Right atrium auricular region (tissue), 2 donors: ENCODE data around the gene RNF126. TPM values are rescaled to one million over a fixed set of nuclear protein-coding genes. Genes with fewer than 3 reads are reported as not detected.

Source experiments
- DNase-seq: peaks from one replicate; pipeline ENCODE4 v3.0.0-alpha.2; 2019; ENCODE audit warnings: low spot score
- H3K27ac ChIP-seq, 2 donors: fragments of 200-600 bp; sonication (generic); 1 replicate in 1 of 2; 2 replicates in 1 of 2; pipeline ENCODE4 v1.5.1; 2016 to 2019
- H3K27me3 ChIP-seq, 2 donors: fragments of 200-600 bp; sonication (generic); one replicate each; pipeline versions ENCODE4 v1.5.1 to v1.6.0; 2017 to 2019
- H3K36me3 ChIP-seq: fragments of 200-600 bp; sonication (generic); one replicate; pipeline ENCODE4 v1.5.1; 2016
- H3K4me1 ChIP-seq, 2 donors: fragments of 200-600 bp; sonication (generic); one replicate each; pipeline versions ENCODE4 v1.5.1 to v1.6.0; 2017 to 2019
- H3K4me3 ChIP-seq, 2 donors: fragments of 200-600 bp; sonication (generic); 1 replicate in 1 of 2; 2 replicates in 1 of 2; pipeline ENCODE4 v1.5.1; 2017 to 2019; ENCODE audit warnings: mild to moderate bottlenecking in 1 of 2, moderate library complexity in 1 of 2
- H3K9me3 ChIP-seq, 2 donors: fragments of 200-600 bp; sonication (generic); one replicate each; pipeline ENCODE4 v1.5.1; 2019
- CTCF ChIP-seq, 2 donors: fragments of 200-600 bp; sonication (generic); IDR thresholded peaks; one replicate each; pipeline ENCODE4 v1.5.1; 2019; ENCODE audit warnings: antibody characterized with exemption in 2 of 2
- total RNA-seq, 2 donors: library from RNA; depleted of rRNA; stranded (reverse); fragments of >200 nt; gene quantifications; one replicate each; pipeline ENCODE4 v1.1.0, GENCODE V29; 2016

RNF126 gene
- total RNA-seq, 2 donors from 2014 or later: 53.3 to 68.5 TPM

- DNase-seq: no peak
Measured at GRCh38 chr19:648904-649801, 13.9 kb downstream of the RNF126 start.

GRCh38 chr19:648305-648704 lies 14.7 kb downstream of the RNF126 start:
- DNase-seq: no peak
- Histone ChIP-seq H3K27ac (no peak overlapping the region), H3K36me3 (peaks cover 65% of the 10 kb centered on the region)

More at GRCh38 chr19:648904-649801, 13.9 kb downstream of the RNF126 start:
- no peaks in the 10 kb centered on the region for H3K27me3 ChIP-seq
- no peak overlapping the region for H3K27ac ChIP-seq
- H3K4me3 ChIP-seq: no peak overlapping the region
- peaks cover 71% of the 10 kb centered on the region for H3K36me3 ChIP-seq
- TF ChIP-seq CTCF (IDR thresholded peaks at IDR 0.05): no peak
- H3K9me3 ChIP-seq: no peaks in the 10 kb centered on the region
- no peaks in the 10 kb centered on the region for H3K4me1 ChIP-seq

GRCh38 chr19:647566-648284 lies 15.3 kb downstream of the RNF126 start:
- peaks cover 62% of the 10 kb centered on the region for H3K36me3 ChIP-seq
- H3K27ac ChIP-seq: no peak overlapping the region
- no peak for DNase-seq
- H3K9me3 ChIP-seq: no peaks in the 10 kb centered on the region
- no peak overlapping the region for H3K4me3 ChIP-seq
- no peaks in the 10 kb centered on the region for H3K4me1 ChIP-seq
- H3K27me3 ChIP-seq: no peaks in the 10 kb centered on the region
- TF ChIP-seq CTCF (IDR thresholded peaks at IDR 0.05): no peak

More at GRCh38 chr19:648305-648704, 14.7 kb downstream of the RNF126 start:
- Histone ChIP-seq H3K4me3 (no peak overlapping the region), H3K4me1 (no peaks in the 10 kb centered on the region), H3K9me3 (no peaks in the 10 kb centered on the region), H3K27me3 (no peaks in the 10 kb centered on the region)
- TF ChIP-seq CTCF (IDR thresholded peaks at IDR 0.05): no peak

- no peak for TF ChIP-seq CTCF (IDR thresholded peaks at IDR 0.05)
- no peak for DNase-seq
- Histone ChIP-seq H3K9me3 (no peaks in the 10 kb centered on the region), H3K4me3 (no peak overlapping the region), H3K4me1 (no peaks in the 10 kb centered on the region), H3K27me3 (no peaks in the 10 kb centered on the region), H3K27ac (no peak overlapping the region), H3K36me3 (peaks cover 56% of the 10 kb centered on the region)
Measured at GRCh38 chr19:646779-647565, 16.0 kb downstream of the RNF126 start.

GRCh38 chr19:645912-646778 lies 16.9 kb downstream of the RNF126 start:
- no peak for TF ChIP-seq CTCF (IDR thresholded peaks at IDR 0.05)
- Histone ChIP-seq H3K4me3 (no peak overlapping the region), H3K4me1 (no peaks in the 10 kb centered on the region), H3K36me3 (peaks cover 48% of the 10 kb centered on the region), H3K27me3 (no peaks in the 10 kb centered on the region), H3K9me3 (no peaks in the 10 kb centered on the region), H3K27ac (no peak overlapping the region)
- DNase-seq: no peak
